ENCODE data around the gene TCF7L1.

DNA sequence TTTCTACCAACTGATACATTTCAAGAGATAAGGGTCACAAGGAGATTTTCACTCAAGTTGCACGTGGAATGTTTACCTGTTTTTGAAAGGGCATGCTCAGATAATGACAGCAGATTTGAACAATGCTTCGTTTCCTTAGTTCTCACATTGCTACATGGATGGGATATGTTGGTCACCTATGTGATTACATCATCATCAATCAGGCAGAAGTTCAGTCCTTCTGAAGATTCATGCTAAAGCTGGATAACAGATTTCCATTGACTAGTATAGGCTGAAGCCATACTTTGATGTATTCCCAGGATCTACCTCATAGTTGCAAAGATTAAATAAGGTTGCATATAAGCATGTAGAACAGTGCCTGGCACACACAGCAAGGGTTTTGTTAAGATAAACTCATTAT, 19.7 kb downstream of the TCF7L1 start:
- TF ChIP-seq, protein P1, sequence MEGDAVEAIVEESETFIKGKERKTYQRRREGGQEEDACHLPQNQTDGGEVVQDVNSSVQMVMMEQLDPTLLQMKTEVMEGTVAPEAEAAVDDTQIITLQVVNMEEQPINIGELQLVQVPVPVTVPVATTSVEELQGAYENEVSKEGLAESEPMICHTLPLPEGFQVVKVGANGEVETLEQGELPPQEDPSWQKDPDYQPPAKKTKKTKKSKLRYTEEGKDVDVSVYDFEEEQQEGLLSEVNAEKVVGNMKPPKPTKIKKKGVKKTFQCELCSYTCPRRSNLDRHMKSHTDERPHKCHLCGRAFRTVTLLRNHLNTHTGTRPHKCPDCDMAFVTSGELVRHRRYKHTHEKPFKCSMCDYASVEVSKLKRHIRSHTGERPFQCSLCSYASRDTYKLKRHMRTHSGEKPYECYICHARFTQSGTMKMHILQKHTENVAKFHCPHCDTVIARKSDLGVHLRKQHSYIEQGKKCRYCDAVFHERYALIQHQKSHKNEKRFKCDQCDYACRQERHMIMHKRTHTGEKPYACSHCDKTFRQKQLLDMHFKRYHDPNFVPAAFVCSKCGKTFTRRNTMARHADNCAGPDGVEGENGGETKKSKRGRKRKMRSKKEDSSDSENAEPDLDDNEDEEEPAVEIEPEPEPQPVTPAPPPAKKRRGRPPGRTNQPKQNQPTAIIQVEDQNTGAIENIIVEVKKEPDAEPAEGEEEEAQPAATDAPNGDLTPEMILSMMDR (conservative IDR thresholded peaks at IDR 0.05; ENCODE audit: low read length): no peak
- TF ChIP-seq EZH2phosphoT487 (IDR thresholded peaks at IDR 0.05; ENCODE audit: borderline replicate concordance): no peak
